Fibroblast of the aortic adventitia (primary cell): ENCODE measurements around the gene SLFN11. TPM values are rescaled to one million over a fixed set of nuclear protein-coding genes. Genes with fewer than 3 reads are reported as not detected.
"Not testable (repeated sequence)": the region's sequence is repeated elsewhere in the genome, so short reads cannot be mapped to it uniquely, and the experiment has no call there.

Source experiments
- DNase-seq: peaks from one replicate; pipeline ENCODE4 v3.0.0-alpha.2; 2010; ENCODE audit warnings: low read depth
- H3K4me3 ChIP-seq: 2 replicates; pipeline ENCODE4 v1.5.1; 2011; ENCODE audit warnings: low read depth, mild to moderate bottlenecking, control low read depth, low read length, moderate library complexity
- total RNA-seq: library from RNA; depleted of rRNA; stranded (reverse); fragments of >200 nt; gene quantifications from 2 replicates; pipeline ENCODE4 v1.2.3, GENCODE V29; 2012; ENCODE audit warnings: low replicate concordance
- TF ChIP-seq, protein P1 (sequence below): IDR thresholded peaks from 2 replicates; pipeline ENCODE4 v1.5.1; 2011; ENCODE audit warnings: mild to moderate bottlenecking, low read length, control low read depth, inconsistent platforms; ENCODE audit not compliant: insufficient read depth

Gene SLFN11
- total RNA-seq, 1 donor = 99.2 TPM

DNA sequence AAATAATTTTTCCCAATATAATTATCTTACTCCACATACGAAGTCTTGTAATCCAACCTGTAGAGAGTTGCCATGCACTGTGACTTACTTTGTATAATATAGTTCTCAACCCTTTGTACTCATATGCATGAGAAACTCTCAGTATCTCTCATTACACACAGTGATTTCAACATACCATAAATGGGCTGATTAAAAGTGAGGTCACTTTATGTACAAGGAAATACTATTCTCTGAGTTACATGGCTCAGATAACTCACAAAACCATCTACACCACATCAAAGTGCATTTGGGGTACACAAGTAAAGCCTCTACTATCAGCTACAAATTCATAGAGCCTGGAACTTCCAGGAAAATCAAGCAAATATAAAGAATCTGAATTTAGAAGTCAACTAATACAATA lies 30.9 kb upstream of the SLFN11 start:
- no peak for DNase-seq
- H3K4me3 ChIP-seq = no peak overlapping the region
- TF ChIP-seq, protein P1, sequence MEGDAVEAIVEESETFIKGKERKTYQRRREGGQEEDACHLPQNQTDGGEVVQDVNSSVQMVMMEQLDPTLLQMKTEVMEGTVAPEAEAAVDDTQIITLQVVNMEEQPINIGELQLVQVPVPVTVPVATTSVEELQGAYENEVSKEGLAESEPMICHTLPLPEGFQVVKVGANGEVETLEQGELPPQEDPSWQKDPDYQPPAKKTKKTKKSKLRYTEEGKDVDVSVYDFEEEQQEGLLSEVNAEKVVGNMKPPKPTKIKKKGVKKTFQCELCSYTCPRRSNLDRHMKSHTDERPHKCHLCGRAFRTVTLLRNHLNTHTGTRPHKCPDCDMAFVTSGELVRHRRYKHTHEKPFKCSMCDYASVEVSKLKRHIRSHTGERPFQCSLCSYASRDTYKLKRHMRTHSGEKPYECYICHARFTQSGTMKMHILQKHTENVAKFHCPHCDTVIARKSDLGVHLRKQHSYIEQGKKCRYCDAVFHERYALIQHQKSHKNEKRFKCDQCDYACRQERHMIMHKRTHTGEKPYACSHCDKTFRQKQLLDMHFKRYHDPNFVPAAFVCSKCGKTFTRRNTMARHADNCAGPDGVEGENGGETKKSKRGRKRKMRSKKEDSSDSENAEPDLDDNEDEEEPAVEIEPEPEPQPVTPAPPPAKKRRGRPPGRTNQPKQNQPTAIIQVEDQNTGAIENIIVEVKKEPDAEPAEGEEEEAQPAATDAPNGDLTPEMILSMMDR = no peak

DNA sequence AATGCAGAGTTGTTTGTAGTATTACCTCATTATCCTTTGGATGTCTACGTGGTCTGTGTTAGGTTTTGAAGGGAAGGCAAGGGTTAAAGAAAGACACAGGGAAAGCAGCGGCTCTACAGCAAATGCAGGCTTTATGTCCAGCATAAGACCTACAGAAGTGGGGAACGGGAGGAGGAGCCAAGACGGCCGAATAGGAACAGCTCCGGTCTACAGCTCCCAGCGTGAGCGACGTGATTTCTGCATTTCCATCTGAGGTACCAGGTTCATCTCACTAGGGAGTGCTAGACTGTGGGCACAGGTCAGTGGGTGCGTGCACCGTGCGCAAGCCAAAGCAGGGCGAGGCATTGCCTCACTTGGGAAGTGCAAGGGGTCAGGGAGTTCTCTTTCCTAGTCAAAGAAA lies 20.4 kb upstream of the SLFN11 start:
- not testable (repeated sequence) for DNase-seq

DNA sequence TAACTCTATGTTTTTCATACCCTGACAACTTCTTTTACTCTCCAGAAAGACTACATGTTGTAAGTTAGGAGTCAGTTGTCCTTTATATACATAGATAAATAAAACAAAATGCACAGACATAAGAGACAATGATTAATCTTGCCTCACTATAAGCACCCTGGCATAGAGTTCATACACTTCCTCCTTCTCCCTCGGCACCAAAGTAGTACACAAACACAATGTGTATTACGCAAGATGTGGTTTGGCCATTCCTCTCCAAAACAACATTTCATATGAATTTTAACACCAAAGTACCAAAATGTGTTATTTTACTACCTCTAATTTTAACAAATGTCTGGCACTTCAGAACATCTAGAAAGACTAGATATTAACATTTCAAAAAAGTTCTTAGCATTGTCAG lies 17.2 kb upstream of the SLFN11 start:
- no peak for DNase-seq
- no peak overlapping the region for H3K4me3 ChIP-seq
- TF ChIP-seq, protein P1 = no peak

More for the DNA sequence above, 20.4 kb upstream of the SLFN11 start:
- H3K4me3 ChIP-seq = not testable (repeated sequence)

DNA sequence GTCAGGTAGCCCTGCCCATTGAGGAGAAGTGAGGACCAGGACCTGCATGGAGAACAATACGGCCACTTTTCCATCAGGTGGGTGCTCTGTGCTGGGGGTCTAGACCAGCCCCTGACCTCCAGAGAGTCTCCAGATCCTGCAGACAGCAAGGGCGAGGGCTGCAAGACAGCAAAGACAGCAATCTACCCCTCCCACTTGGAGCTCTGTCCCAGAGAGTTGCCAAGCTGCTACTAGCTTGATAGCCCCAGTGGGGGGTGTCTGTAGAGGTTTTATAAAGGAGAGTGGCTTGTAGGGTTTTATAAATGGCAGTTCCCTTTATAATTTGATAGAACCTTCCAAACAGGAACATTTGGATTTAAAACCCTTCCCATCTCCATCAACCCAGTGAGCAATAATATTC lies 16.7 kb upstream of the SLFN11 start:
- H3K4me3 ChIP-seq = no peak overlapping the region
- TF ChIP-seq, protein P1 = no peak
- no peak for DNase-seq

DNA sequence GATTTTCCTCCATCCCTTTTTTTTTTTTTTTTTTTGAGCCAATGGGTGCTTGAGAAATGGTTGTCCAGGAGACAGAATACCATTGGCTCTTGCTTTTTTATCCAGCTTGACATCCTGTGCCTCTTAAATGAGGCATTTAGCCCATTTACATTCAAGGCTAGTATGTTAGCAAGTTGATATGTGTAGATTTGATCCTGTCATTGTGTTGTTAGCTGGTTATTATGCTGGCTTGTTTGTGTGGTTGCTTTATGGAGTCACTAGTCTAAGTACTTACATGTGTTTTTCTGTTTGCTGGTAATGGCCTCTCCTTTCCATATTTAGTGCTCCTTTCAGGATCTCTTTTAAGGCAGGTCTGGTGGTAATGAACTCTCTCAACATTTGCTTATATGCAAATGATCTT lies 14.1 kb upstream of the SLFN11 start:
- no peak overlapping the region for H3K4me3 ChIP-seq
- TF ChIP-seq, protein P1 = no peak
- no peak for DNase-seq

DNA sequence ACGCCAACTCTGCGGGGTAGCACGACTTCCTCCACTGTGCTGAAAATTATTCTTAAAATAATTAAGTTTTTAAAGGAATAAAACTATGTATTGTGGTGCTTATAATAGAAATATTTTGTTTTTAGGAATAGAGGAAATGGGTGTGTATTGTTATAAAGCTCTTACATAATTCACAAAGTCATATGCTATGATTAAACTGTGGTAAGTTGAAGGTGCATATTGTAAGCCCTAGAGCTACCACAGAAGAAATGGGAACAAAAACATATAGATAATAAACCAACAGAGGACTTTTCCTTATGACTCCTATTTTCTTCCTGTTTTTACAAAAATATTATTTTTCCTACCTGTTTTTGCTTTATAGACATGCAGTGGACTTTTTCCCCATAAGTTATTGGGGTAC lies 4.3 kb upstream of the SLFN11 start:
- TF ChIP-seq, protein P1 = no peak
- H3K4me3 ChIP-seq = no peak overlapping the region
- no peak for DNase-seq

DNA sequence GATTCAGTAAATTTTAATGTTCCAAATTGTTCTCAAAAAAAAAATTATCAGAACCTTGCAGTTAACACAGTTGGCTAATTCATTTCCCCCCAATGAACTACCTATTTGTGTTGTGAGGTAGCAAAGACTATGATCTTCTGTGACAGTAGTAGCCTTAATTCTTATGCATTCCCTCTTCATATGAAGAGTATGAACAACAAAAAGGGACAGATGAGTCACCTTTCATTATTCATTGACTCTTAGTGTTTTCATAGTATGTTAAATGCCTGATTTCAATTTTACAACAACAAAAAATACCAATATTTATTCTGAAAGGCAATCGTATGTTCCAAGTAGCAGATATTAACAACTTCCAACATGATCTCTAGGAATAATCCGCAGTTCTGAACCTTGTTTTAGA lies 3.6 kb upstream of the SLFN11 start:
- TF ChIP-seq, protein P1 = no peak
- H3K4me3 ChIP-seq = no peak overlapping the region
- no peak for DNase-seq
